Nephron (organoid): ENCODE data around the gene PAFAH1B1.
"Not testable (repeated sequence)": the region's sequence is repeated elsewhere in the genome, so short reads cannot be mapped to it uniquely, and the experiment has no call there.

Experiments
- H3K27ac Mint-ChIP-seq, 3 experiments: 2 replicates each; pipeline ENCODE4 v1.8.0; 2020; ENCODE audit warnings: mixed read lengths in 3 of 3, mild to moderate bottlenecking in 2 of 3, moderate library complexity in 1 of 3
- H3K27me3 Mint-ChIP-seq: 2 replicates; pipeline ENCODE4 v1.8.0; 2021; ENCODE audit warnings: low read depth, mild to moderate bottlenecking, moderate library complexity, mixed read lengths
- H3K36me3 Mint-ChIP-seq: 2 replicates; pipeline ENCODE4 v1.8.0; 2020; ENCODE audit warnings: low read depth, mixed read lengths
- H3K4me1 Mint-ChIP-seq: 2 replicates; pipeline ENCODE4 v1.8.0; 2020; ENCODE audit warnings: mixed read lengths
- H3K4me3 Mint-ChIP-seq, 3 experiments: 2 replicates each; pipeline ENCODE4 v1.8.0; 2020; ENCODE audit warnings: mild to moderate bottlenecking in 3 of 3, mixed read lengths in 3 of 3, moderate library complexity in 2 of 3
- H3K9me3 Mint-ChIP-seq: 2 replicates; pipeline ENCODE4 v1.8.0; 2020; ENCODE audit warnings: mixed read lengths
- TF ChIP-seq, protein P1 (sequence below), 3 experiments: fragments of 200-600 bp; sonication (generic); IDR thresholded peaks; one replicate each; pipeline ENCODE4 v1.5.0; 2021; ENCODE audit warnings: antibody characterized with exemption in 3 of 3; ENCODE audit not compliant: unreplicated experiment in 3 of 3

Gene PAFAH1B1

GRCh38 chr17:2637422-2637821 is 44.0 kb downstream of the PAFAH1B1 start:
- no peaks in the 10 kb centered on the region for H3K9me3 Mint-ChIP-seq
- peak overlapping the region in 1 of 3 experiments; percentile 43 for H3K27ac Mint-ChIP-seq
- H3K27me3 Mint-ChIP-seq: no peaks in the 10 kb centered on the region
- peaks cover 46% of the 10 kb centered on the region for H3K36me3 Mint-ChIP-seq
- peaks cover 2% of the 10 kb centered on the region for H3K4me1 Mint-ChIP-seq
- TF ChIP-seq, protein P1, sequence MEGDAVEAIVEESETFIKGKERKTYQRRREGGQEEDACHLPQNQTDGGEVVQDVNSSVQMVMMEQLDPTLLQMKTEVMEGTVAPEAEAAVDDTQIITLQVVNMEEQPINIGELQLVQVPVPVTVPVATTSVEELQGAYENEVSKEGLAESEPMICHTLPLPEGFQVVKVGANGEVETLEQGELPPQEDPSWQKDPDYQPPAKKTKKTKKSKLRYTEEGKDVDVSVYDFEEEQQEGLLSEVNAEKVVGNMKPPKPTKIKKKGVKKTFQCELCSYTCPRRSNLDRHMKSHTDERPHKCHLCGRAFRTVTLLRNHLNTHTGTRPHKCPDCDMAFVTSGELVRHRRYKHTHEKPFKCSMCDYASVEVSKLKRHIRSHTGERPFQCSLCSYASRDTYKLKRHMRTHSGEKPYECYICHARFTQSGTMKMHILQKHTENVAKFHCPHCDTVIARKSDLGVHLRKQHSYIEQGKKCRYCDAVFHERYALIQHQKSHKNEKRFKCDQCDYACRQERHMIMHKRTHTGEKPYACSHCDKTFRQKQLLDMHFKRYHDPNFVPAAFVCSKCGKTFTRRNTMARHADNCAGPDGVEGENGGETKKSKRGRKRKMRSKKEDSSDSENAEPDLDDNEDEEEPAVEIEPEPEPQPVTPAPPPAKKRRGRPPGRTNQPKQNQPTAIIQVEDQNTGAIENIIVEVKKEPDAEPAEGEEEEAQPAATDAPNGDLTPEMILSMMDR (IDR thresholded peaks at IDR 0.05; ENCODE audit: unreplicated experiment in 3 of 3): no peak
- no peak overlapping the region for H3K4me3 Mint-ChIP-seq

DNA sequence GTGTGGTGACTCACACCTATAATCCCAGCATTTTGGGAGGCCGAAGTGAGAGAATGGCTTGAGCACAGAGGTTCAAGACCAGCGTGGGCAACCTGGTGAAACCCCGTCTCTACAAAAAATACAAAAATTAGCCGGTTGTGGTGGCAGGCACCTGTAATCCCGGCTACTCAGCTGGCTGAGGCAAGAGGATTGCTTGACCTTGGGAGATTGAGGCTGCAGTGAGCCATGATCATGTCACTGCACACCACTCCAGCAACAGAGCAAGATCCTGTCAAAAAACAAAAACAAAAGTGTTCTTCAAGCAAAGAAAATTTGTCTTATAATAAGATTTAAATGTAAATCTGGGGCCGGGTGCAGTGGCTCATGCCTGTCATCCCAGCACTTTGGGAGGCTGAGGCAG is 51.5 kb downstream of the PAFAH1B1 start:
- TF ChIP-seq, protein P1 (IDR thresholded peaks at IDR 0.05; ENCODE audit: unreplicated experiment in 3 of 3): no peak
- Mint-ChIP-seq H3K9me3 (no peaks in the 10 kb centered on the region), H3K27ac (no peak overlapping the region), H3K27me3 (no peaks in the 10 kb centered on the region), H3K4me3 (no peak overlapping the region), H3K36me3 (peaks cover 57% of the 10 kb centered on the region), H3K4me1 (no peaks in the 10 kb centered on the region)

DNA sequence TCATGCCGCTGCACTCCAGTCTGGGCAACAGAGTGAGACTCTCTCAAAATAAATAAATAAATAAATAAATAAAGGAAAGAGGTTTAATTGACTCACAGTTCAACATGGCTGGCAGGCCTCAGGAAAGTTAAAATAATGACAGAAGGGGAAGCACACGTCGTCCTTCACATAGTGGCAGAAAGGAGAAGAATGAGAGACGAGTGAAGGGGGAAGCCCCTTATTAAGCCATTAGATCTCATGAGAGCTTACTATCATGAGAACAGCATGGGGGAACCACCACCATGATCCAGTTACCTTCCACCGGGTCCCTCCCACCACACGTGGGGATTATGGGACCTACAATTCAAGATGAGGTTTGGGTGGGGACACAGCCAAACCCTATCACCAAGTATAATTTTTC is 54.5 kb downstream of the PAFAH1B1 start:
- Mint-ChIP-seq H3K27ac (no peak overlapping the region), H3K4me3 (no peak overlapping the region), H3K36me3 (peaks cover 61% of the 10 kb centered on the region), H3K27me3 (no peaks in the 10 kb centered on the region), H3K4me1 (no peaks in the 10 kb centered on the region), H3K9me3 (no peaks in the 10 kb centered on the region)
- TF ChIP-seq, protein P1 (IDR thresholded peaks at IDR 0.05; ENCODE audit: unreplicated experiment in 3 of 3): no peak

DNA sequence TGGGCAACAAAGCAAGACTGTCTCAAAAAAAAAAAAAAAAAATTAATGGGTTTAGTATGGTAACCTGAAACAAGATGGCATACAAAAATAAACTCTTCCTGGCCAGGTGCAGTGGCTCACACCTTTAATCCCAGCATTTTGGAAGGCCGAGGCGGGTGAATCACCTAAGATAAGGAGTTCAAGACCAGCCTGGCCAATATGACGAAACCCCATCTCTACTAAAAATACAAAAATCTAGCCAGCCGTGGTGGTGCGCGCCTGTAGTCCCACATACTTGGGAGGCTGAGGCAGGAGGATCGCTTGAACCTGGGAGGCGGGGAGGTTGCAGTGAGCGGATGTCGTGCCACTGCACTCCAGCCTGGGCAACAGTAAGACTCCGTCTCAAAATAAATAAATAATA is 55.7 kb downstream of the PAFAH1B1 start:
- H3K27ac Mint-ChIP-seq: no peak overlapping the region
- no peaks in the 10 kb centered on the region for H3K27me3 Mint-ChIP-seq
- H3K36me3 Mint-ChIP-seq: peaks cover 68% of the 10 kb centered on the region
- TF ChIP-seq, protein P1 (IDR thresholded peaks at IDR 0.05; ENCODE audit: unreplicated experiment in 3 of 3): no peak
- no peaks in the 10 kb centered on the region for H3K9me3 Mint-ChIP-seq
- no peak overlapping the region for H3K4me3 Mint-ChIP-seq
- H3K4me1 Mint-ChIP-seq: no peaks in the 10 kb centered on the region

DNA sequence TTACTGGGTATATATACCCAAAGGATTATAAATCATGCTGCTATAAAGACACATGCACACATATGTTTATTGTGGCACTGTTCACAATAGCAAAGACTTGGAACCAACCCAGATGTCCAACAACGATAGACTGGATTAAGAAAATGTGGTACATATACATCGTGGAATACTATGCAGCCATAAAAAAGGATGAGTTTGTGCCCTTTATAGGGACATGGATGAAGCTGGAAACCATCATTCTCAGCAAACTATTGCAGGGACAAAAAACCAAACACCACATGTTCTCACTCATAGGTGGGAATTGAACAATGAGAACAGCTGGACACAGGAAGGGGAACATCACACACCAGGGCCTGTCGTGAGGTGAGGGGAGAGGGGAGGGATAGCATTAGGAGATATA is 59.5 kb downstream of the PAFAH1B1 start:
- not testable (repeated sequence) for H3K4me3 Mint-ChIP-seq, H3K4me1 Mint-ChIP-seq, H3K27ac Mint-ChIP-seq, H3K9me3 Mint-ChIP-seq, H3K27me3 Mint-ChIP-seq
- H3K36me3 Mint-ChIP-seq: peaks cover 58% of the 10 kb centered on the region

DNA sequence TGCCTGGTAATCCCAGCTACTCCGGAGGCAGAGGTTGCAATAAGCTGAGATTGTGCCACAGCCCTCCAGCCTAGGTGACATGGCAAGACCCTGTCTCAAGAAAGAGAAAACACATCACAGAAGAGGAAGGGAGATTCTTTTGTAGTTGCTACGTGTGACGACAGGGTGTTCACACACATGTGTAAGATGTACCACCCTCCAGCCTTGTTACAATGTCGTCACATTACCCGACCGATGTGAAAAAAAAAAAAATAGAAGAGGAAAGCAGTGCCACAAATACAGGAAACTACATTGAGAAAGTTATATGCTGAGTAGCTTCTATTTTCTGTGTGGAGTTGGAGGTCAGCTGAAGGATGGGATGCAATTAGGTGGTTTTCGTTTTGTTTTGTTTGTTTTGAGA is 62.1 kb downstream of the PAFAH1B1 start:
- no peaks in the 10 kb centered on the region for H3K4me1 Mint-ChIP-seq
- no peaks in the 10 kb centered on the region for H3K27me3 Mint-ChIP-seq
- no peak overlapping the region for H3K4me3 Mint-ChIP-seq
- H3K27ac Mint-ChIP-seq: no peak overlapping the region
- H3K36me3 Mint-ChIP-seq: peaks cover 53% of the 10 kb centered on the region
- TF ChIP-seq, protein P1 (IDR thresholded peaks at IDR 0.05; ENCODE audit: unreplicated experiment in 3 of 3): no peak
- no peaks in the 10 kb centered on the region for H3K9me3 Mint-ChIP-seq
